Measurements from ENCODE around the gene TRIP13.

- TF ChIP-seq USF2 (IDR thresholded peaks at IDR 0.05; ENCODE audit: low read depth, low read length) (no peak), CTCF (conservative IDR thresholded peaks at IDR 0.05; ENCODE audit: low read depth, low read length) (no peak), POLR2A (IDR thresholded peaks at IDR 0.05; ENCODE audit: low read depth, low read length) (no peak), RCOR1 (IDR thresholded peaks at IDR 0.05; ENCODE audit: insufficient replicate concordance, low read length) (no peak), MAZ (IDR thresholded peaks at IDR 0.05; ENCODE audit: borderline replicate concordance, low read depth, low read length) (no peak), RAD21 (IDR thresholded peaks at IDR 0.05; ENCODE audit: low read length) (no peak), NFE2L2 (IDR thresholded peaks at IDR 0.05; ENCODE audit: low read depth, low read length) (no peak), CHD1 (IDR thresholded peaks at IDR 0.05; ENCODE audit: low read depth, low read length) (no peak), RFX5 (IDR thresholded peaks at IDR 0.05; ENCODE audit: low read depth, low read length) (no peak), SMC3 (IDR thresholded peaks at IDR 0.05; ENCODE audit: low read depth, low read length) (no peak), MAFK (IDR thresholded peaks at IDR 0.05; ENCODE audit: low read depth, low read length) (no peak), CEBPB (IDR thresholded peaks at IDR 0.05; ENCODE audit: low read depth, low read length) (no peak)
These were observed 44.0 kb upstream of the TRIP13 start for GRCh38 chr5:848671-849111.

Measured in IMR-90 (cell line).